SK-N-SH (cell line): ENCODE measurements around the gene CLSTN2. TPM values are rescaled to one million over a fixed set of nuclear protein-coding genes. Genes with fewer than 3 reads are reported as not detected.

Source experiments
- CTCF ChIA-PET: fragments of 300-600, 350-600 bp; formaldehyde crosslinking; extraction: SDS; loops from one replicate; lab custom pipeline; 2021; lab: Yijun Ruan, JAX
- POLR2A ChIA-PET: fragments of 350-600 bp; sonication (Branson Sonifier 250); formaldehyde crosslinking; extraction: SDS; loops from one replicate; lab custom pipeline; 2020; ENCODE audit warnings: antibody characterized with exemption, inconsistent platforms; lab: Yijun Ruan, JAX
- DNase-seq: peaks from one replicate; pipeline ENCODE4 v3.0.0; 2012
- H2AFZ ChIP-seq: fragments of 200-600 bp; sonication (generic); 2 replicates; pipeline ENCODE4 v1.8.1; 2016; ENCODE audit warnings: antibody characterized with exemption, mild to moderate bottlenecking, low read depth
- H3F3A ChIP-seq: fragments of 200-600 bp; sonication (generic); replicated peaks from 2 replicates; pipeline ENCODE3; 2016; ENCODE audit warnings: antibody characterized with exemption, mild to moderate bottlenecking; ENCODE audit not compliant: insufficient read depth
- H3K27ac ChIP-seq, 2 experiments: fragments of 200-500 bp in 1 of 2; fragments of 200-600 bp in 1 of 2; sonication (Bioruptor generic) in 1 of 2; sonication (generic), shearing (Covaris generic) in 1 of 2; 2 replicates each; pipeline versions ENCODE4 v1.5.1 to v1.6.1; 2014 to 2016; ENCODE audit warnings: low read depth in 2 of 2, inconsistent platforms in 1 of 2, low read length in 1 of 2, mild to moderate bottlenecking in 1 of 2, mixed read lengths in 1 of 2
- H3K27me3 ChIP-seq: fragments of 200-600 bp; sonication (generic), shearing (Covaris generic); 2 replicates; pipeline ENCODE4 v1.6.1; 2016; ENCODE audit warnings: mixed run types; ENCODE audit not compliant: insufficient read depth
- H3K36me3 ChIP-seq, 2 experiments: fragments of 200-500 bp in 1 of 2; fragments of 200-600 bp in 1 of 2; sonication (Bioruptor generic) in 1 of 2; sonication (generic) in 1 of 2; replicated peaks in 1 of 2; 2 replicates each; pipeline versions ENCODE3 to v1.5.1; 2014 to 2016; ENCODE audit warnings: low read length in 1 of 2, mild to moderate bottlenecking in 1 of 2; ENCODE audit not compliant: insufficient read depth in 2 of 2, control insufficient read depth in 1 of 2
- H3K4me1 ChIP-seq, 2 experiments: fragments of 200-500 bp in 1 of 2; fragments of 200-600 bp in 1 of 2; sonication (Bioruptor generic) in 1 of 2; sonication (generic), shearing (Covaris generic) in 1 of 2; 2 replicates each; pipeline versions ENCODE4 v1.5.1 to v1.6.1; 2014 to 2016; ENCODE audit warnings: low read depth in 1 of 2, low read length in 1 of 2, mixed run types in 1 of 2; ENCODE audit not compliant: insufficient read depth in 2 of 2, control insufficient read depth in 1 of 2
- H3K4me2 ChIP-seq: fragments of 200-600 bp; sonication (generic), shearing (Covaris generic); 2 replicates; pipeline ENCODE4 v1.6.1; 2017; ENCODE audit warnings: mixed run types
- H3K4me3 ChIP-seq, 2 experiments: fragments of 200-500 bp in 1 of 2; fragments of 200-600 bp in 1 of 2; sonication (Bioruptor generic) in 1 of 2; sonication (generic), shearing (Covaris generic) in 1 of 2; 2 replicates each; pipeline versions ENCODE4 v1.5.1 to v1.8.1; 2014 to 2016; ENCODE audit warnings: low read depth in 2 of 2, inconsistent platforms in 1 of 2, low read length in 1 of 2, mild to moderate bottlenecking in 1 of 2, mixed read lengths in 1 of 2, moderate library complexity in 1 of 2
- H3K79me2 ChIP-seq: fragments of 200-600 bp; sonication (generic); 2 replicates; pipeline ENCODE4 v1.8.1; 2017; ENCODE audit warnings: mild to moderate bottlenecking; ENCODE audit not compliant: insufficient read depth
- H3K9ac ChIP-seq: fragments of 200-600 bp; sonication (generic); 2 replicates; pipeline ENCODE4 v1.6.1; 2017; ENCODE audit warnings: mixed run types
- H3K9me2 ChIP-seq: fragments of 200-600 bp; sonication (generic); 2 replicates; pipeline ENCODE4 v1.6.1; 2017; ENCODE audit warnings: mixed run types
- H3K9me3 ChIP-seq: fragments of 200-600 bp; sonication (generic); 2 replicates; pipeline ENCODE4 v1.6.1; 2017; ENCODE audit warnings: mixed run types, mild to moderate bottlenecking, moderate library complexity
- H4K20me1 ChIP-seq: fragments of 200-600 bp; sonication (generic); 2 replicates; pipeline ENCODE4 v1.6.1; 2017; ENCODE audit warnings: mild to moderate bottlenecking, mixed run types; ENCODE audit not compliant: insufficient read depth
- CHD2 ChIP-seq: fragments of 150-350 bp; IDR thresholded peaks from 2 replicates; pipeline ENCODE4 v1.6.1; 2018; ENCODE audit warnings: low read length; ENCODE audit not compliant: partially characterized antibody
- ELF1 ChIP-seq: IDR thresholded peaks from 2 replicates; pipeline ENCODE4 v1.4.0; 2012
- EP300 ChIP-seq, 2 experiments: IDR thresholded peaks; 2 replicates each; pipeline versions ENCODE4 v1.4.0 to v1.6.1; 2012; ENCODE audit warnings: borderline replicate concordance in 1 of 2, low read depth in 1 of 2, low read length in 1 of 2
- FOSL2 ChIP-seq: IDR thresholded peaks from 2 replicates; pipeline ENCODE4 v1.4.0; 2012; ENCODE audit warnings: low read depth, mild to moderate bottlenecking, moderate library complexity, borderline replicate concordance
- FOXJ3 ChIP-seq: sonication (generic); formaldehyde crosslinking; IDR thresholded peaks from 2 replicates; pipeline ENCODE4 v1.5.1; 2020; ENCODE audit warnings: mild to moderate bottlenecking, missing genetic modification reagents
- GATA2 ChIP-seq: sonication (generic); formaldehyde crosslinking; IDR thresholded peaks from 2 replicates; pipeline ENCODE4 v1.5.0; 2020; ENCODE audit warnings: mild to moderate bottlenecking, missing genetic modification reagents
- JUND ChIP-seq: IDR thresholded peaks from 2 replicates; pipeline ENCODE4 v1.4.0; 2012
- MEF2A ChIP-seq: IDR thresholded peaks from 2 replicates; pipeline ENCODE4 v1.4.0; 2012; ENCODE audit warnings: low read depth, borderline replicate concordance
- NRF1 ChIP-seq: IDR thresholded peaks from 2 replicates; pipeline ENCODE4 v1.6.1; 2012; ENCODE audit warnings: low read depth, mild to moderate bottlenecking, low read length
- RFX5 ChIP-seq: IDR thresholded peaks from 2 replicates; pipeline ENCODE4 v1.6.1; 2012; ENCODE audit warnings: mild to moderate bottlenecking, improper control_type of control experiment, low read length
- RXRA ChIP-seq: IDR thresholded peaks from 2 replicates; pipeline ENCODE4 v1.4.0; 2012; ENCODE audit warnings: low read depth, mild to moderate bottlenecking, borderline replicate concordance
- SIN3A ChIP-seq: IDR thresholded peaks from 2 replicates; pipeline ENCODE4 v1.6.1; 2012; ENCODE audit warnings: low read depth, mild to moderate bottlenecking, low read length, moderate library complexity, borderline replicate concordance
- TAF1 ChIP-seq: IDR thresholded peaks from 2 replicates; pipeline ENCODE4 v1.6.1; 2012; ENCODE audit warnings: low read depth, mild to moderate bottlenecking, low read length, moderate library complexity, borderline replicate concordance
- TCF12 ChIP-seq: IDR thresholded peaks from 2 replicates; pipeline ENCODE4 v1.4.0; 2012
- WGBS: methylation state at CpG from one replicate; pipeline ENCODE4 v1.1.6; 2017; ENCODE audit warnings: low lambda C conversion rate; 5-methylcytosine and 5-hydroxymethylcytosine counted together
- polyA plus RNA-seq, 3 experiments: library from polyadenylated mRNA; depleted of rRNA; stranded (reverse); fragments of >200 nt; gene quantifications; 2 replicates each; pipeline ENCODE4 v1.2.3, GENCODE V29; 2012
- TF ChIP-seq, protein P1 (sequence below): IDR thresholded peaks from 2 replicates; pipeline ENCODE4 v1.4.0; 2012; ENCODE audit warnings: low read depth, borderline replicate concordance
- TF ChIP-seq, protein P2 (sequence below): IDR thresholded peaks from 2 replicates; pipeline ENCODE4; 2012
- TF ChIP-seq, protein P3 (sequence below): IDR thresholded peaks from 2 replicates; pipeline ENCODE4 v1.4.0; 2012; ENCODE audit warnings: low read depth, borderline replicate concordance
- TF ChIP-seq, protein P4 (sequence below): IDR thresholded peaks from 2 replicates; pipeline ENCODE4 v1.4.0; 2012; ENCODE audit warnings: low read depth
- TF ChIP-seq, protein P5 (sequence below): IDR thresholded peaks from 2 replicates; pipeline ENCODE4 v1.6.1; 2012; ENCODE audit warnings: mild to moderate bottlenecking, low read depth, low read length, moderate library complexity
- TF ChIP-seq, protein P6 (sequence below): fragments of 150-350 bp; IDR thresholded peaks from 2 replicates; pipeline ENCODE4 v1.6.1; 2017; ENCODE audit warnings: antibody characterized with exemption, low read length, low read depth, borderline replicate concordance

CLSTN2 gene
- polyA plus RNA-seq, 1 of the 3 experiments (the other 2 are of a cell fraction): 0.02 TPM

DNA sequence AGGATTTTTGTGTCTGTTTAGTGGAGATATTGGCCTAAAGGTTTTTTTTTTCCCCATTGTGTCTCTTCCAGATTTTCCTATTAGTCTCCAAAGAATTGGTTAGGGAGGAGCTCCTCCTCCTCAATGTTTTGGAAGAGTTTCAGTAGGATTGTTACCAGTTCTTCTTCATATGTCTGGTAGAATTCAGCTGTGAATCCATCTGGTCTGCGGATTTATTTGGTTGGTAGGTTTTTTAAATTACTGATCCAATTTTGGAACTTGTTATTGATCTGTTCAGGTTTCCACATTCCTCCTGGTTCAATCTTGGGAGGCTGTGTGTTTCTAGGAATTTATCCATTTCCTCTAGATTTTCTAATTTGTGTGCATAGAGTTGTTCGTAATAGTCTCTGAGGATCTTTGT lies 222.2 kb downstream of the CLSTN2 start:
- no peak overlapping the region for H3K4me2 ChIP-seq
- POLR2A ChIA-PET: no interaction called here
- H3K4me3 ChIP-seq: no peak overlapping the region
- no peaks in the 10 kb centered on the region for H3K27me3 ChIP-seq
- H3K9me2 ChIP-seq: no peaks in the 10 kb centered on the region
- TF ChIP-seq RXRA: no peak
- TF ChIP-seq, protein P1, sequence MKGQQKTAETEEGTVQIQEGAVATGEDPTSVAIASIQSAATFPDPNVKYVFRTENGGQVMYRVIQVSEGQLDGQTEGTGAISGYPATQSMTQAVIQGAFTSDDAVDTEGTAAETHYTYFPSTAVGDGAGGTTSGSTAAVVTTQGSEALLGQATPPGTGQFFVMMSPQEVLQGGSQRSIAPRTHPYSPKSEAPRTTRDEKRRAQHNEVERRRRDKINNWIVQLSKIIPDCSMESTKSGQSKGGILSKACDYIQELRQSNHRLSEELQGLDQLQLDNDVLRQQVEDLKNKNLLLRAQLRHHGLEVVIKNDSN: no peak
- TF ChIP-seq, protein P2, sequence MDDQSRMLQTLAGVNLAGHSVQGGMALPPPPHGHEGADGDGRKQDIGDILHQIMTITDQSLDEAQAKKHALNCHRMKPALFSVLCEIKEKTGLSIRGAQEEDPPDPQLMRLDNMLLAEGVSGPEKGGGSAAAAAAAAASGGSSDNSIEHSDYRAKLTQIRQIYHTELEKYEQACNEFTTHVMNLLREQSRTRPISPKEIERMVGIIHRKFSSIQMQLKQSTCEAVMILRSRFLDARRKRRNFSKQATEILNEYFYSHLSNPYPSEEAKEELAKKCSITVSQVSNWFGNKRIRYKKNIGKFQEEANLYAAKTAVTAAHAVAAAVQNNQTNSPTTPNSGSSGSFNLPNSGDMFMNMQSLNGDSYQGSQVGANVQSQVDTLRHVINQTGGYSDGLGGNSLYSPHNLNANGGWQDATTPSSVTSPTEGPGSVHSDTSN: no peak
- no peak for TF ChIP-seq FOXJ3 (CRISPR knock-in tag)
- TF ChIP-seq, protein P3, sequence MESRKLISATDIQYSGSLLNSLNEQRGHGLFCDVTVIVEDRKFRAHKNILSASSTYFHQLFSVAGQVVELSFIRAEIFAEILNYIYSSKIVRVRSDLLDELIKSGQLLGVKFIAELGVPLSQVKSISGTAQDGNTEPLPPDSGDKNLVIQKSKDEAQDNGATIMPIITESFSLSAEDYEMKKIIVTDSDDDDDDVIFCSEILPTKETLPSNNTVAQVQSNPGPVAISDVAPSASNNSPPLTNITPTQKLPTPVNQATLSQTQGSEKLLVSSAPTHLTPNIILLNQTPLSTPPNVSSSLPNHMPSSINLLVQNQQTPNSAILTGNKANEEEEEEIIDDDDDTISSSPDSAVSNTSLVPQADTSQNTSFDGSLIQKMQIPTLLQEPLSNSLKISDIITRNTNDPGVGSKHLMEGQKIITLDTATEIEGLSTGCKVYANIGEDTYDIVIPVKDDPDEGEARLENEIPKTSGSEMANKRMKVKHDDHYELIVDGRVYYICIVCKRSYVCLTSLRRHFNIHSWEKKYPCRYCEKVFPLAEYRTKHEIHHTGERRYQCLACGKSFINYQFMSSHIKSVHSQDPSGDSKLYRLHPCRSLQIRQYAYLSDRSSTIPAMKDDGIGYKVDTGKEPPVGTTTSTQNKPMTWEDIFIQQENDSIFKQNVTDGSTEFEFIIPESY: no peak
- TF ChIP-seq JUND: no peak
- TF ChIP-seq RFX5: no peak
- no peak for TF ChIP-seq ELF1
- TF ChIP-seq NRF1: no peak
- TF ChIP-seq, protein P4, sequence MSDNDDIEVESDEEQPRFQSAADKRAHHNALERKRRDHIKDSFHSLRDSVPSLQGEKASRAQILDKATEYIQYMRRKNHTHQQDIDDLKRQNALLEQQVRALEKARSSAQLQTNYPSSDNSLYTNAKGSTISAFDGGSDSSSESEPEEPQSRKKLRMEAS: no peak
- no peak for TF ChIP-seq TCF12
- TF ChIP-seq TAF1: no peak
- no peak for TF ChIP-seq SIN3A
- no peak for TF ChIP-seq CHD2
- TF ChIP-seq FOSL2: no peak
- TF ChIP-seq, protein P5, sequence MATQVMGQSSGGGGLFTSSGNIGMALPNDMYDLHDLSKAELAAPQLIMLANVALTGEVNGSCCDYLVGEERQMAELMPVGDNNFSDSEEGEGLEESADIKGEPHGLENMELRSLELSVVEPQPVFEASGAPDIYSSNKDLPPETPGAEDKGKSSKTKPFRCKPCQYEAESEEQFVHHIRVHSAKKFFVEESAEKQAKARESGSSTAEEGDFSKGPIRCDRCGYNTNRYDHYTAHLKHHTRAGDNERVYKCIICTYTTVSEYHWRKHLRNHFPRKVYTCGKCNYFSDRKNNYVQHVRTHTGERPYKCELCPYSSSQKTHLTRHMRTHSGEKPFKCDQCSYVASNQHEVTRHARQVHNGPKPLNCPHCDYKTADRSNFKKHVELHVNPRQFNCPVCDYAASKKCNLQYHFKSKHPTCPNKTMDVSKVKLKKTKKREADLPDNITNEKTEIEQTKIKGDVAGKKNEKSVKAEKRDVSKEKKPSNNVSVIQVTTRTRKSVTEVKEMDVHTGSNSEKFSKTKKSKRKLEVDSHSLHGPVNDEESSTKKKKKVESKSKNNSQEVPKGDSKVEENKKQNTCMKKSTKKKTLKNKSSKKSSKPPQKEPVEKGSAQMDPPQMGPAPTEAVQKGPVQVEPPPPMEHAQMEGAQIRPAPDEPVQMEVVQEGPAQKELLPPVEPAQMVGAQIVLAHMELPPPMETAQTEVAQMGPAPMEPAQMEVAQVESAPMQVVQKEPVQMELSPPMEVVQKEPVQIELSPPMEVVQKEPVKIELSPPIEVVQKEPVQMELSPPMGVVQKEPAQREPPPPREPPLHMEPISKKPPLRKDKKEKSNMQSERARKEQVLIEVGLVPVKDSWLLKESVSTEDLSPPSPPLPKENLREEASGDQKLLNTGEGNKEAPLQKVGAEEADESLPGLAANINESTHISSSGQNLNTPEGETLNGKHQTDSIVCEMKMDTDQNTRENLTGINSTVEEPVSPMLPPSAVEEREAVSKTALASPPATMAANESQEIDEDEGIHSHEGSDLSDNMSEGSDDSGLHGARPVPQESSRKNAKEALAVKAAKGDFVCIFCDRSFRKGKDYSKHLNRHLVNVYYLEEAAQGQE: no peak
- TF ChIP-seq EP300 (IDR thresholded peaks at IDR 0.05; ENCODE audit: borderline replicate concordance in 1 of 2, low read depth in 1 of 2, low read length in 1 of 2): no peak
- TF ChIP-seq GATA2 (CRISPR knock-in tag): no peak
- TF ChIP-seq, protein P6, sequence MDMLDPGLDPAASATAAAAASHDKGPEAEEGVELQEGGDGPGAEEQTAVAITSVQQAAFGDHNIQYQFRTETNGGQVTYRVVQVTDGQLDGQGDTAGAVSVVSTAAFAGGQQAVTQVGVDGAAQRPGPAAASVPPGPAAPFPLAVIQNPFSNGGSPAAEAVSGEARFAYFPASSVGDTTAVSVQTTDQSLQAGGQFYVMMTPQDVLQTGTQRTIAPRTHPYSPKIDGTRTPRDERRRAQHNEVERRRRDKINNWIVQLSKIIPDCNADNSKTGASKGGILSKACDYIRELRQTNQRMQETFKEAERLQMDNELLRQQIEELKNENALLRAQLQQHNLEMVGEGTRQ: no peak
- TF ChIP-seq MEF2A: no peak
- TF ChIP-seq, all 33 proteins: peak for 0
- Histone ChIP-seq H4K20me1 (no peaks in the 10 kb centered on the region), H3K79me2 (no peaks in the 10 kb centered on the region), H3K9ac (no peak overlapping the region), H3K4me1 (peaks cover 0 to 2% of the 10 kb centered on the region in 2 experiments; a peak in 2 of 4 replicates), H3K27ac (no peak overlapping the region), H3F3A (no peaks in the 10 kb centered on the region), H3K9me3 (no peaks in the 10 kb centered on the region), H3K36me3 (no peaks in the 10 kb centered on the region), H2AFZ (no peak overlapping the region)
- no peak for DNase-seq
- 16% methylated on average over 2 of the region's 2 CpGs for WGBS
- CTCF ChIA-PET: no interaction called here
